C4-2B (cell line): ENCODE results near the gene C18orf63.

Source experiments
- CTCF ChIP-seq: fragments of 450-650 bp; conservative IDR thresholded peaks from 2 replicates; pipeline ENCODE4 v1.5.1; 2017; ENCODE audit warnings: mild to moderate bottlenecking
- ZFX ChIP-seq: fragments of 450-650 bp; IDR thresholded peaks from 2 replicates; pipeline ENCODE4 v1.6.1; 2017

- TF ChIP-seq CTCF, result no peak
- no peak for TF ChIP-seq ZFX
Observed at GRCh38 chr18:74380916-74381315, 65.3 kb downstream of the C18orf63 start.
